Keratinocyte (primary cell): Measurements from ENCODE around the gene NUP107. TPM values are rescaled to one million over a fixed set of nuclear protein-coding genes. Genes with fewer than 3 reads are reported as not detected.

ENCODE experiments used
- DNase-seq: peaks from one replicate; pipeline ENCODE4 v3.0.0-alpha.2; 2011; ENCODE audit warnings: low read depth, missing footprints, low spot score
- FAIRE-seq: peaks from 2 replicates; lab custom pipeline; 2011; peaks lifted over from hg19 to GRCh38; lab: Jason Lieb, UNC
- H2AFZ ChIP-seq: 2 replicates; pipeline ENCODE4 v1.6.0; 2012; ENCODE audit warnings: low read length, control low read depth, inconsistent platforms; ENCODE audit not compliant: control insufficient read depth
- H3K27ac ChIP-seq: 2 replicates; pipeline ENCODE4 v1.5.1; 2011; ENCODE audit warnings: low read length; ENCODE audit not compliant: control insufficient read depth, insufficient read depth
- H3K27me3 ChIP-seq: 3 replicates; pipeline ENCODE4 v1.6.0; 2011; ENCODE audit warnings: low read length; ENCODE audit not compliant: control insufficient read depth, insufficient read depth; ENCODE audit errors: extremely low read depth
- H3K36me3 ChIP-seq, 2 experiments: 2 replicates in 1 of 2; 3 replicates in 1 of 2; pipeline ENCODE4 v1.5.1; 2011; ENCODE audit warnings: low read length in 2 of 2, mild to moderate bottlenecking in 1 of 2; ENCODE audit not compliant: control insufficient read depth in 2 of 2, insufficient read depth in 2 of 2; ENCODE audit errors: extremely low read depth in 1 of 2
- H3K4me1 ChIP-seq: 3 replicates; pipeline ENCODE4 v1.5.1; 2011; ENCODE audit warnings: low read length; ENCODE audit not compliant: control insufficient read depth, insufficient read depth; ENCODE audit errors: extremely low read depth
- H3K4me2 ChIP-seq: 3 replicates; pipeline ENCODE4 v1.6.0; 2011; ENCODE audit warnings: low read depth, low read length; ENCODE audit not compliant: control insufficient read depth, insufficient read depth; ENCODE audit errors: extremely low read depth
- H3K4me3 ChIP-seq, 3 experiments: fragments of 200-600 bp in 1 of 3; sonication (generic) in 1 of 3; 2 replicates in 2 of 3; 3 replicates in 1 of 3; pipeline ENCODE4 v1.5.1; 2011 to 2016; ENCODE audit warnings: low read length in 3 of 3, mild to moderate bottlenecking in 3 of 3, control low read depth in 2 of 3, inconsistent platforms in 1 of 3, low read depth in 1 of 3, mixed read lengths in 1 of 3, mixed run types in 1 of 3, moderate library complexity in 1 of 3; ENCODE audit not compliant: control insufficient read depth in 2 of 3, insufficient read depth in 2 of 3; ENCODE audit errors: extremely low read depth in 1 of 3
- H3K79me2 ChIP-seq: 2 replicates; pipeline ENCODE4 v1.6.0; 2012; ENCODE audit warnings: low read length; ENCODE audit not compliant: control insufficient read depth, insufficient read depth
- H3K9ac ChIP-seq: 3 replicates; pipeline ENCODE4 v1.6.0; 2011; ENCODE audit warnings: low read length; ENCODE audit not compliant: control insufficient read depth, insufficient read depth; ENCODE audit errors: extremely low read depth
- H3K9me1 ChIP-seq: 3 replicates; pipeline ENCODE4 v1.6.0; 2011; ENCODE audit warnings: low read length; ENCODE audit not compliant: control insufficient read depth, insufficient read depth; ENCODE audit errors: extremely low read depth
- H3K9me3 ChIP-seq: 2 replicates; pipeline ENCODE4 v1.5.1; 2012; ENCODE audit warnings: low read depth, low read length; ENCODE audit not compliant: control insufficient read depth
- H4K20me1 ChIP-seq: 3 replicates; pipeline ENCODE4 v1.6.0; 2011; ENCODE audit warnings: low read length; ENCODE audit not compliant: control insufficient read depth, insufficient read depth; ENCODE audit errors: extremely low read depth
- CTCF ChIP-seq, 3 experiments: IDR thresholded peaks in 1 of 3; conservative IDR thresholded peaks in 1 of 3; optimal IDR thresholded peaks in 1 of 3; 2 replicates in 2 of 3; 3 replicates in 1 of 3; pipeline versions ENCODE3 to v1.5.1; 2011; ENCODE audit warnings: low read length in 3 of 3, mild to moderate bottlenecking in 3 of 3, moderate library complexity in 2 of 3, control low read depth in 1 of 3, inconsistent platforms in 1 of 3; ENCODE audit not compliant: insufficient read depth in 2 of 3; ENCODE audit errors: extremely low read depth in 1 of 3
- EZH2 ChIP-seq: IDR thresholded peaks from one replicate; pipeline ENCODE4 v1.6.1; 2012; ENCODE audit warnings: inconsistent platforms, mild to moderate bottlenecking, low read length, moderate library complexity
- dilution Hi-C: fragments of 300-500 bp; cut with MboI; formaldehyde crosslinking; loops from one replicate; pipeline ENCODE4 v1.7.0; 2020; ENCODE audit warnings: low sequenced_read_pairs; ENCODE audit not compliant: extremely low pct_ligation_motif_present
- polyA plus RNA-seq, 5 experiments: library from polyadenylated mRNA; depleted of rRNA in 3 of 5; stranded (reverse) in 3 of 5; stranded (forward) in 1 of 5; unstranded in 1 of 5; fragments of >200 nt; gene quantifications; 1 replicate in 1 of 5; 2 replicates in 3 of 5; 3 replicates in 1 of 5; pipeline versions ENCODE4 v1.2.1 to v1.2.3, GENCODE V29; 2011 to 2012; ENCODE audit warnings: missing spikeins in 2 of 5, low read depth in 1 of 5, low replicate concordance in 1 of 5

Gene NUP107
- polyA plus RNA-seq, 1 donor (not counting 4 experiments of a cell fraction or from before 2014, with no cell fraction given) = 71.7 TPM

- Histone ChIP-seq H3K9me1 (no peaks in the 10 kb centered on the region), H3K79me2 (no peaks in the 10 kb centered on the region), H3K4me3 (no peak overlapping the region), H3K27me3 (no peaks in the 10 kb centered on the region), H2AFZ (no peak overlapping the region), H3K4me2 (no peak overlapping the region), H3K4me1 (peaks cover 24% of the 10 kb centered on the region), H4K20me1 (no peaks in the 10 kb centered on the region), H3K9me3 (no peaks in the 10 kb centered on the region), H3K36me3 (no peaks in the 10 kb centered on the region), H3K9ac (no peak overlapping the region), H3K27ac (no peak overlapping the region)
- TF ChIP-seq EZH2 (no peak), CTCF (optimal IDR thresholded peaks at IDR 0.05 in 1 of 3, IDR thresholded peaks at IDR 0.05 in 1 of 3, conservative IDR thresholded peaks at IDR 0.05 in 1 of 3; ENCODE audit: extremely low read depth in 1 of 3, insufficient read depth in 2 of 3, low read length in 3 of 3) (no peak)
- FAIRE-seq = no peak
- dilution Hi-C loops = no loop called here
- no peak for DNase-seq
Observed at GRCh38 chr12:68788554-68789143, 101.9 kb downstream of the NUP107 start.

- Histone ChIP-seq H3K4me2 (no peak overlapping the region), H3K27ac (no peak overlapping the region), H3K27me3 (no peaks in the 10 kb centered on the region), H3K79me2 (no peaks in the 10 kb centered on the region), H3K9me1 (no peaks in the 10 kb centered on the region), H3K9ac (no peak overlapping the region), H3K36me3 (no peaks in the 10 kb centered on the region), H3K4me1 (peaks cover 25% of the 10 kb centered on the region), H2AFZ (no peak overlapping the region), H3K9me3 (no peaks in the 10 kb centered on the region), H4K20me1 (no peaks in the 10 kb centered on the region), H3K4me3 (no peak overlapping the region)
- no peak for FAIRE-seq
- TF ChIP-seq CTCF (optimal IDR thresholded peaks at IDR 0.05 in 1 of 3, IDR thresholded peaks at IDR 0.05 in 1 of 3, conservative IDR thresholded peaks at IDR 0.05 in 1 of 3; ENCODE audit: extremely low read depth in 1 of 3, insufficient read depth in 2 of 3, low read length in 3 of 3) = no peak
- no peak for TF ChIP-seq EZH2
- no peak for DNase-seq
- dilution Hi-C loops = no loop called here
Observed at GRCh38 chr12:68789144-68789878, 102.5 kb downstream of the NUP107 start.
